ENCODE data around the gene CENPU. TPM values are rescaled to one million over a fixed set of nuclear protein-coding genes. Genes with fewer than 3 reads are reported as not detected.

Gene CENPU
- total RNA-seq, 5 donors from 2014 or later (not counting 1 experiment from before 2014, with no cell fraction given): 1.5 to 7.8 (median 3.0) TPM

GRCh38 chr4:184765473-184766340, 31.8 kb upstream of the CENPU start:
- Histone ChIP-seq H3K9me3 (no peaks in the 10 kb centered on the region), H3K4me3 (ENCODE audit: control insufficient read depth in 1 of 2, extremely low read depth in 1 of 2, low read length in 1 of 2) (no peak overlapping the region), H3K27ac (ENCODE audit: low read length) (no peak overlapping the region), H3K36me3 (ENCODE audit: control insufficient read depth in 2 of 2, extremely low read depth in 1 of 2, insufficient read depth in 1 of 2, low read length in 1 of 2) (peaks cover 3 to 28% of the 10 kb centered on the region in 2 donors), H3K27me3 (replicated peaks in 1 of 2; ENCODE audit: control insufficient read depth in 2 of 2, extremely low read depth in 1 of 2, insufficient read depth in 2 of 2, low read length in 1 of 2) (no peaks in the 10 kb centered on the region), H3K4me1 (ENCODE audit: control insufficient read depth in 1 of 2, extremely low read depth in 1 of 2, insufficient read depth in 2 of 2, low read length in 2 of 2) (peaks cover 12 to 15% of the 10 kb centered on the region in 2 experiments)
- ATAC-seq (replicated peaks in 1 of 4) (no peak), DNase-seq (no peak)
- Mint-ChIP-seq H3K9me3 (no peaks in the 10 kb centered on the region), H3K27me3 (no peaks in the 10 kb centered on the region), H3K36me3 (peaks cover 40% of the 10 kb centered on the region), H3K4me3 (no peak overlapping the region), H3K27ac (no peak overlapping the region), H3K4me1 (peaks cover 17 to 22% (median 19%) of the 10 kb centered on the region in 3 donors)
- POLR2A ChIA-PET: no interaction called here
- 98% methylated on average over 12 of the region's 21 CpGs for WGBS (ENCODE audit: insufficient coverage)
- CTCF ChIA-PET: no interaction called here

DNA sequence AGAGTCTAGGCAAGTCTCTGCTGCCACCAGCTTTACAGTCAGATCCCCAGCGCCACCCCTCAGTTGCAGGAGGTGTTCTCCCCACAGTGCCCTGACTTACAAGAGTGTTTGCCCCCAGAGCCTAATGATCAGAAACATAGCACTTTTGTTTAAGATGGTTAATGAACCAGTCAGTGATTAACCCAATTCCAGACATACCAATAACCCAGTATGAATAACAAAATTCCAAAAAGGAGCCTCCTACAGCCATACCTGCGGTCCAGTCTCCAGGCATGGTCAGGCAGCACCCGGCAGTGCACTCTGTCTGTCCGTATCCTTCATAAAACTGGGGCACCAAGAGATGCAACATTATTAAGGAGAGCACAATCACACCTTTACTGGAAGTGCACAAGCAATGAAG, 30.7 kb upstream of the CENPU start:
- Histone ChIP-seq H3K27me3 (replicated peaks in 1 of 2; ENCODE audit: control insufficient read depth in 2 of 2, extremely low read depth in 1 of 2, insufficient read depth in 2 of 2, low read length in 1 of 2) (no peaks in the 10 kb centered on the region), H3K4me3 (ENCODE audit: control insufficient read depth in 1 of 2, extremely low read depth in 1 of 2, low read length in 1 of 2) (no peak overlapping the region), H3K4me1 (ENCODE audit: control insufficient read depth in 1 of 2, extremely low read depth in 1 of 2, insufficient read depth in 2 of 2, low read length in 2 of 2) (peaks cover 12 to 15% of the 10 kb centered on the region in 2 experiments), H3K9me3 (no peaks in the 10 kb centered on the region), H3K27ac (ENCODE audit: low read length) (no peak overlapping the region), H3K36me3 (ENCODE audit: control insufficient read depth in 2 of 2, extremely low read depth in 1 of 2, insufficient read depth in 1 of 2, low read length in 1 of 2) (peaks cover 3 to 28% of the 10 kb centered on the region in 2 donors)
- Mint-ChIP-seq H3K36me3 (peaks cover 44% of the 10 kb centered on the region), H3K27ac (peak overlapping the region in 1 of 2 donors; percentile 78), H3K27me3 (no peaks in the 10 kb centered on the region), H3K4me1 (peaks cover 17 to 22% (median 19%) of the 10 kb centered on the region in 3 donors), H3K4me3 (no peak overlapping the region), H3K9me3 (no peaks in the 10 kb centered on the region)
- 100% methylated on average over 3 of the region's 4 CpGs for WGBS (ENCODE audit: insufficient coverage)
- ChIA-PET POLR2A (no interaction called here), CTCF (no interaction called here)
- DNase-seq (no peak), ATAC-seq (replicated peaks in 1 of 4) (no peak)

DNA sequence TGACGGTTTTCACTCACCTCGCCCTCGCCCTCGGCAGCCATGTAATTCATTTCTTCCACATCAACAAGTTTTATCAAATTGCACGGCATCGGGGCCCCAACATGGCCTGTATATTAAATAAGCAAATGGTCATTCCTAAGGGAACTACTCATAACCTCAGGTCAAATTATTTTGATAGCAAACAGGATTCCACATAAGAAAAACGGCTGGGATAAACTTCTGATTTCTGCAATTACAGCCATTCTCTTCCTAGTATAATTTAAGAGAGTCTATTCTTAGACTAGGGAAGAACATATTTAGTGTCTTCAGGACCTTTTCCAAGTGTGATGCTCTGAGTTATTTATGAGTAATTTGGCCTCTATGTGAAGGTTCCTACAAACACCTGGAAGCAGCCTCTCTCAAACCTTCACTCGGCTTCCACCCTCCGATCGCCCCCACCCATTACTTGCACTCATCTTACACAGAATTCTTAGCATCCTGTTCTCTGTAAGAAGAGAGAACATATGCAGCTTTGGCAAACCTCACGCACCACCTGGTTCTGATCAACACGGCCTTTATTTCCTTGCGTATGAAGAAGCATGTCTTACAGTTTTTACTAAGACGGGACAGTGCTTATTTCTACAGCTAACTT, 29.4 kb upstream of the CENPU start:
- POLR2A ChIA-PET: no interaction called here
- H3K27me3 ChIP-seq (replicated peaks in 1 of 2; ENCODE audit: control insufficient read depth in 2 of 2, extremely low read depth in 1 of 2, insufficient read depth in 2 of 2, low read length in 1 of 2): no peaks in the 10 kb centered on the region
- peaks cover 3 to 23% of the 10 kb centered on the region in 2 donors for H3K36me3 ChIP-seq (ENCODE audit: control insufficient read depth in 2 of 2, extremely low read depth in 1 of 2, insufficient read depth in 1 of 2, low read length in 1 of 2)
- Mint-ChIP-seq H3K4me1 (peaks cover 17 to 22% (median 19%) of the 10 kb centered on the region in 3 donors), H3K27me3 (no peaks in the 10 kb centered on the region), H3K36me3 (peaks cover 49% of the 10 kb centered on the region), H3K9me3 (no peaks in the 10 kb centered on the region), H3K4me3 (peak overlapping the region in 1 of 3 donors; percentile 50), H3K27ac (peak overlapping the region; percentile 91 to 94)
- H3K4me1 ChIP-seq (ENCODE audit: control insufficient read depth in 1 of 2, extremely low read depth in 1 of 2, insufficient read depth in 2 of 2, low read length in 2 of 2): peaks cover 12 to 15% of the 10 kb centered on the region in 2 experiments
- no peak overlapping the region for H3K27ac ChIP-seq (ENCODE audit: low read length)
- H3K4me3 ChIP-seq (ENCODE audit: control insufficient read depth in 1 of 2, extremely low read depth in 1 of 2, low read length in 1 of 2): no peak overlapping the region
- H3K9me3 ChIP-seq: no peaks in the 10 kb centered on the region
- CTCF ChIA-PET: interaction anchor here (0.9 to 2.0 kb wide), 2 partner anchors 18 to 105 kb away, joined by 3 to 6 read pairs; no protein-coding TSS in a partner anchor
- ATAC-seq (replicated peaks in 1 of 4): peak in 1 of 4 experiments; percentile 51
- 69% methylated on average over 3 of the region's 14 CpGs for WGBS (ENCODE audit: insufficient coverage)
- peak in 3 of 35 experiments; percentile 6 to 38 (median 17) for DNase-seq

GRCh38 chr4:184762100-184762499, 28.2 kb upstream of the CENPU start:
- peaks cover 41% of the 10 kb centered on the region for H3K36me3 Mint-ChIP-seq
- Histone ChIP-seq H3K4me1 (ENCODE audit: control insufficient read depth in 1 of 2, extremely low read depth in 1 of 2, insufficient read depth in 2 of 2, low read length in 2 of 2) (peaks cover 12 to 15% of the 10 kb centered on the region in 2 experiments), H3K9me3 (no peaks in the 10 kb centered on the region), H3K4me3 (ENCODE audit: control insufficient read depth in 1 of 2, extremely low read depth in 1 of 2, low read length in 1 of 2) (peak overlapping the region in 1 of 2 donors; percentile 6), H3K36me3 (ENCODE audit: control insufficient read depth in 2 of 2, extremely low read depth in 1 of 2, insufficient read depth in 1 of 2, low read length in 1 of 2) (peaks cover 3 to 20% of the 10 kb centered on the region in 2 donors), H3K27me3 (replicated peaks in 1 of 2; ENCODE audit: control insufficient read depth in 2 of 2, extremely low read depth in 1 of 2, insufficient read depth in 2 of 2, low read length in 1 of 2) (no peaks in the 10 kb centered on the region), H3K27ac (ENCODE audit: low read length) (peak overlapping the region; percentile 72)
- H3K9me3 Mint-ChIP-seq: no peaks in the 10 kb centered on the region
- H3K4me3 Mint-ChIP-seq: peak overlapping the region; percentile 50 to 76 (median 70)
- ChIA-PET CTCF (interaction anchor here (0.6 to 2.0 kb wide), 4 partner anchors 17 to 498 kb away, joined by 3 to 6 read pairs (median 5); no protein-coding TSS in a partner anchor), POLR2A (interaction anchor here in 1 of 2 donors (1.0 kb wide), 1 partner anchor 28 kb away, joined by 3 read pairs; the partner anchor contains the start of gene CENPU)
- DNase-seq: peak in 22 of 35 experiments; percentile 4 to 79 (median 22)
- H3K27me3 Mint-ChIP-seq: no peaks in the 10 kb centered on the region
- H3K4me1 Mint-ChIP-seq: peaks cover 17 to 22% (median 19%) of the 10 kb centered on the region in 3 donors
- ATAC-seq (replicated peaks in 1 of 4): peak; percentile 93 to 97 (median 95)
- WGBS (ENCODE audit: insufficient coverage): 0% methylated on average over 1 of the region's 5 CpGs
- H3K27ac Mint-ChIP-seq: peak overlapping the region; percentile 91 to 94

- Mint-ChIP-seq H3K4me3 (no peak overlapping the region), H3K27ac (peak overlapping the region in 1 of 2 donors; percentile 12)
Measured at GRCh38 chr4:184760681-184761080, 26.8 kb upstream of the CENPU start.

DNA sequence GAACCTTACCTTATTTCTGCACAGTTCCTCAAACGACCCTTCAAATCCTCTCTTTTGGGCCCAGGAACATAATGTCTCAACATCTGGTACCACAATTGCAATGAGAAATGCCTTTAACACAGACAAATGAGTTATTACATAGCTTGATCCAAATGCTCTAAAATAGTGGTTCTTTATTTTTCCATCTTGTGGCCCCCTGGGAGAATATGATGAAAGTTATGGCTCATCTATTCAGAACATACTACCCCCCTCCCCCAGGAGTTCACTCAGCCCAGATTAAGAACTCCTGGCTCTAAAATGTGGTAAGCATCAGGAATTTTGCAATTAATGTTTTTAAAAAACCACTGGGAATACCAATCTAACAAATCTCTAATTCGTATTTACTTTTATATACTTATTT, 23.9 kb upstream of the CENPU start:
- Mint-ChIP-seq H3K27me3 (no peaks in the 10 kb centered on the region), H3K36me3 (peaks cover 47% of the 10 kb centered on the region), H3K4me1 (peaks cover 12% of the 10 kb centered on the region in 3 donors), H3K27ac (no peak overlapping the region), H3K9me3 (no peaks in the 10 kb centered on the region), H3K4me3 (no peak overlapping the region)
- DNase-seq (no peak), ATAC-seq (replicated peaks in 1 of 4) (no peak)
- Histone ChIP-seq H3K4me3 (ENCODE audit: control insufficient read depth in 1 of 2, extremely low read depth in 1 of 2, low read length in 1 of 2) (no peak overlapping the region), H3K36me3 (ENCODE audit: control insufficient read depth in 2 of 2, extremely low read depth in 1 of 2, insufficient read depth in 1 of 2, low read length in 1 of 2) (peaks cover 0 to 16% of the 10 kb centered on the region in 2 donors), H3K4me1 (ENCODE audit: control insufficient read depth in 1 of 2, extremely low read depth in 1 of 2, insufficient read depth in 2 of 2, low read length in 2 of 2) (peaks cover 8 to 12% of the 10 kb centered on the region in 2 experiments), H3K27ac (ENCODE audit: low read length) (no peak overlapping the region), H3K9me3 (no peaks in the 10 kb centered on the region), H3K27me3 (replicated peaks in 1 of 2; ENCODE audit: control insufficient read depth in 2 of 2, extremely low read depth in 1 of 2, insufficient read depth in 2 of 2, low read length in 1 of 2) (no peaks in the 10 kb centered on the region)
- ChIA-PET POLR2A (interaction anchor here in 1 of 2 donors (0.6 kb wide), 1 partner anchor 249 kb away, joined by 4 read pairs; no protein-coding TSS in a partner anchor), CTCF (interaction anchor here in 1 of 2 donors (0.6 kb wide), 1 partner anchor 320 kb away, joined by 6 read pairs; no protein-coding TSS in a partner anchor)
- no CpG with 5 or more reads among the region's 2 CpGs for WGBS (ENCODE audit: insufficient coverage)

More at GRCh38 chr4:184760681-184761080, 26.8 kb upstream of the CENPU start:
- Mint-ChIP-seq H3K27me3 (no peaks in the 10 kb centered on the region), H3K4me1 (peaks cover 17 to 22% (median 19%) of the 10 kb centered on the region in 3 donors), H3K9me3 (no peaks in the 10 kb centered on the region), H3K36me3 (peaks cover 39% of the 10 kb centered on the region)
- H3K9me3 ChIP-seq: no peaks in the 10 kb centered on the region
- no peak overlapping the region for H3K4me3 ChIP-seq (ENCODE audit: control insufficient read depth in 1 of 2, extremely low read depth in 1 of 2, low read length in 1 of 2)
- ChIA-PET CTCF (no interaction called here), POLR2A (interaction anchor here in 1 of 2 donors (0.6 kb wide), 1 partner anchor 286 kb away, joined by 5 read pairs; no protein-coding TSS in a partner anchor)
- 95% methylated on average over 3 of the region's 5 CpGs for WGBS (ENCODE audit: insufficient coverage)
- no peak for ATAC-seq (replicated peaks in 1 of 4)
- H3K27me3 ChIP-seq (replicated peaks in 1 of 2; ENCODE audit: control insufficient read depth in 2 of 2, extremely low read depth in 1 of 2, insufficient read depth in 2 of 2, low read length in 1 of 2): no peaks in the 10 kb centered on the region
- no peak overlapping the region for H3K27ac ChIP-seq (ENCODE audit: low read length)
- H3K4me1 ChIP-seq (ENCODE audit: control insufficient read depth in 1 of 2, extremely low read depth in 1 of 2, insufficient read depth in 2 of 2, low read length in 2 of 2): peaks cover 12 to 15% of the 10 kb centered on the region in 2 experiments
- H3K36me3 ChIP-seq (ENCODE audit: control insufficient read depth in 2 of 2, extremely low read depth in 1 of 2, insufficient read depth in 1 of 2, low read length in 1 of 2): peaks cover 0 to 17% of the 10 kb centered on the region in 2 donors
- DNase-seq: no peak

All from T-cell (primary cell).